Transverse colon (tissue), 4 donors: ENCODE measurements around the gene TGM4. TPM values are rescaled to one million over a fixed set of nuclear protein-coding genes. Genes with fewer than 3 reads are reported as not detected.

ENCODE experiments used
- DNase-seq: peaks from one replicate; pipeline ENCODE4 v3.0.0-alpha.2; 2019
- H3K27ac ChIP-seq, 4 donors: fragments of 200-600 bp; sonication (generic); 2 replicates each; pipeline ENCODE4 v1.5.1; 2016 to 2018; ENCODE audit warnings: inconsistent platforms in 4 of 4
- H3K27me3 ChIP-seq: fragments of 200-600 bp; sonication (generic); 2 replicates; pipeline ENCODE4 v1.5.1; 2017; ENCODE audit warnings: inconsistent platforms
- H3K36me3 ChIP-seq, 4 donors: fragments of 200-600 bp; sonication (generic); 2 replicates each; pipeline ENCODE4 v1.5.1; 2017 to 2019; ENCODE audit warnings: inconsistent platforms in 4 of 4
- H3K4me1 ChIP-seq, 4 donors: fragments of 200-600 bp; sonication (generic); 2 replicates each; pipeline ENCODE4 v1.5.1; 2017 to 2020; ENCODE audit warnings: inconsistent platforms in 4 of 4
- H3K4me3 ChIP-seq, 4 donors: fragments of 200-600 bp; sonication (generic); 1 replicate in 1 of 4; 2 replicates in 3 of 4; pipeline versions ENCODE4 v1.5.1 to v1.6.1; 2017 to 2019; ENCODE audit warnings: inconsistent platforms in 4 of 4
- H3K9me3 ChIP-seq, 2 donors: fragments of 200-600 bp; sonication (generic); 2 replicates each; pipeline ENCODE4 v1.5.1; 2017 to 2019; ENCODE audit warnings: inconsistent platforms in 2 of 2
- CTCF ChIP-seq, 5 experiments: fragments of 200-600 bp in 3 of 5; fragments of 450-650 bp in 2 of 5; sonication (generic) in 3 of 5; IDR thresholded peaks; 1 replicate in 2 of 5; 2 replicates in 3 of 5; pipeline ENCODE4 v1.5.1; 2016 to 2017; ENCODE audit warnings: antibody characterized with exemption in 5 of 5, inconsistent platforms in 3 of 5, mild to moderate bottlenecking in 2 of 5, moderate library complexity in 1 of 5
- EP300 ChIP-seq: sonication (generic); formaldehyde crosslinking; IDR thresholded peaks from one replicate; pipeline ENCODE4 v1.6.1; 2017; ENCODE audit warnings: antibody characterized with exemption, low read depth
- POLR2A ChIP-seq: fragments of 450-650 bp; IDR thresholded peaks from one replicate; pipeline ENCODE4 v1.6.1; 2016; ENCODE audit warnings: antibody characterized with exemption, mild to moderate bottlenecking, moderate library complexity
- POLR2AphosphoS5 ChIP-seq, 3 donors: sonication (generic); formaldehyde crosslinking; IDR thresholded peaks; one replicate each; pipeline ENCODE4 v1.6.1; 2016; ENCODE audit warnings: antibody characterized with exemption in 3 of 3
- WGBS, 2 donors: methylation state at CpG; one replicate each; pipeline ENCODE4 v1.1.5; 2018; ENCODE audit warnings: low coverage in 1 of 2; 5-methylcytosine and 5-hydroxymethylcytosine counted together
- in situ Hi-C, 4 donors: fragments of 200-750 bp; cut with MboI; loops; one replicate each; pipeline versions ENCODE4 v1.15.0 to v1.15.1; 2017; ENCODE audit warnings: low sequenced_read_pairs in 3 of 4, low pct_ligation_motif_present in 1 of 4, low pct_unique_long_range_greater_than_20kb in 1 of 4
- intact Hi-C: fragments of 100-400 bp; cut with DNase I; formaldehyde crosslinking; loops from one replicate; pipeline ENCODE4 v1.15.1; 2023; ENCODE audit warnings: low total_unique reads
- total RNA-seq, 4 donors: library from RNA; depleted of rRNA; stranded (reverse); fragments of >200 nt; gene quantifications; one replicate each; pipeline ENCODE4 v1.1.0, GENCODE V29; 2016

The TGM4 gene
- total RNA-seq, 4 donors from 2014 or later = not detected

DNA sequence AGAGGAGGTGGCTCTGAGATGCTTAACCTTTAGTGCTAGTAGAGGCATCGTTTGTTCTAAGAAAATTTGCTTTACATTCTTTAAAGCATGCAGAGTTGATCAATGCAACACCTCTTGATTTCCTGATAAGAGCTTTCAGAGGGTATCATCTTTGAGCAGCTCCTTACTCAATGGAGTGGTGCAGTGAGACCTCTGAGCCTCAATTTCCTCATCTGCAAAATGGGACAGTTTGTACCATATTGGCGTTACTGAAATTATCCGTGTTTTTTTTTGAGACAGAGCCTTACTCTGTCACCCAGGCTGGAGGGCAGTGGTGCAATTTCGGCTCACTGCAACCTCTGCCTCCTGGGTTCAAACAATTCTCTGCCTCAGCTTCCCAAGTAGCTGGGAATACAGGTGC is 14.3 kb upstream of the TGM4 start:
- Histone ChIP-seq H3K4me1 (peaks cover 7 to 13% (median 8%) of the 10 kb centered on the region in 4 donors), H3K27me3 (no peaks in the 10 kb centered on the region), H3K27ac (no peak overlapping the region), H3K36me3 (no peaks in the 10 kb centered on the region), H3K4me3 (no peak overlapping the region), H3K9me3 (no peaks in the 10 kb centered on the region)
- in situ Hi-C loops = no loop called here
- no peak for DNase-seq
- intact Hi-C loops = loop anchor here (5.0 kb wide), 1 partner anchor 243 kb away; no protein-coding TSS in a partner anchor
- TF ChIP-seq CTCF (IDR thresholded peaks at IDR 0.05) (no peak), EP300 (no peak), POLR2A (no peak), POLR2AphosphoS5 (IDR thresholded peaks at IDR 0.05) (no peak)
- WGBS, 2 donors = 96 to 100% methylated on average over 2 to 4 of the region's 4 CpGs

- Histone ChIP-seq H3K27ac (peak within 1 kb of the TSS; percentile 87 to 95 (median 94)), H3K36me3 (no peaks in the 10 kb centered on the region), H3K4me1 (peaks cover 7 to 13% (median 8%) of the 10 kb centered on the region in 4 donors), H3K9me3 (no peaks in the 10 kb centered on the region), H3K4me3 (peak within 1 kb of the TSS; percentile 47 to 92 (median 86)), H3K27me3 (no peaks in the 10 kb centered on the region)
- TF ChIP-seq POLR2AphosphoS5 (IDR thresholded peaks at IDR 0.05) = peak; percentile 74 to 87 (median 81)
- TF ChIP-seq POLR2A = peak; percentile 80
- TF ChIP-seq EP300 = no peak
- TF ChIP-seq CTCF (IDR thresholded peaks at IDR 0.05) = peak in 4 of 5 experiments; percentile 7 to 20 (median 13)
- WGBS, 2 donors = 3% methylated on average over 53 of the region's 91 CpGs; no CpG with 5 or more reads in 1 of the 2 donors
- DNase-seq = peak; percentile 90
- in situ Hi-C loops = no loop called here
- intact Hi-C loops = loop anchor here (5.0 kb wide), 1 partner anchor 244 kb away; no protein-coding TSS in a partner anchor
These were observed 12.8 kb upstream of the TGM4 start, which contains the start of gene TMEM42 for GRCh38 chr3:44861412-44862225. TMEM42 (plus strand) TSS chr3:44861912; CDS start chr3:44861925, 13 bp downstream.

DNA sequence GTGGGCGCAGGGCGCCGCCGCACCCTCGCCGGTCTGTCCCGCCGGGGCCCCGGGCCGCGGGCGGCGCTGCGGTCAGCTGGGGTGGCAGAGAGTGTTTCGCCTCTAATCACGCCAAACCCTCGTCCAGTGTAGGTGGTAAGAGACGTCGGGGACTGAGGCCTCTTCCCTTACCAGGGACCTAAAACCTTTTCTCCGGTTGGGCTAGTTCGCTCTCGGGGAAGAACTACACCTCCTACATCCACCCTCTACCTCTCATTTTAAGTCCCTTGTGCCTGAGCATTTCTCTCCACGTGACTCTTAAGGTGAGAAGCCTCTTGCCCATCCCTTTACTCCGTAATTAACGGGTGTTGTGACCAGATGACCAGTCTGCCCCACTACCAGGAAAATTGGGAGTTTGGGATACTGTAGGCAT is 12.2 kb upstream of the TGM4 start:
- Histone ChIP-seq H3K27ac (peak overlapping the region; percentile 87 to 95 (median 94)), H3K36me3 (no peaks in the 10 kb centered on the region), H3K4me1 (peaks cover 7 to 13% (median 8%) of the 10 kb centered on the region in 4 donors), H3K4me3 (peak overlapping the region; percentile 47 to 89 (median 70)), H3K9me3 (no peaks in the 10 kb centered on the region), H3K27me3 (no peaks in the 10 kb centered on the region)
- DNase-seq = no peak
- in situ Hi-C loops = no loop called here
- intact Hi-C loops = loop anchor here (5.0 kb wide), 1 partner anchor 245 kb away; no protein-coding TSS in a partner anchor
- TF ChIP-seq EP300 (no peak), CTCF (IDR thresholded peaks at IDR 0.05) (no peak), POLR2AphosphoS5 (IDR thresholded peaks at IDR 0.05) (no peak), POLR2A (no peak)
- WGBS, 2 donors = 0 to 1% methylated on average over 6 to 11 of the region's 25 CpGs

DNA sequence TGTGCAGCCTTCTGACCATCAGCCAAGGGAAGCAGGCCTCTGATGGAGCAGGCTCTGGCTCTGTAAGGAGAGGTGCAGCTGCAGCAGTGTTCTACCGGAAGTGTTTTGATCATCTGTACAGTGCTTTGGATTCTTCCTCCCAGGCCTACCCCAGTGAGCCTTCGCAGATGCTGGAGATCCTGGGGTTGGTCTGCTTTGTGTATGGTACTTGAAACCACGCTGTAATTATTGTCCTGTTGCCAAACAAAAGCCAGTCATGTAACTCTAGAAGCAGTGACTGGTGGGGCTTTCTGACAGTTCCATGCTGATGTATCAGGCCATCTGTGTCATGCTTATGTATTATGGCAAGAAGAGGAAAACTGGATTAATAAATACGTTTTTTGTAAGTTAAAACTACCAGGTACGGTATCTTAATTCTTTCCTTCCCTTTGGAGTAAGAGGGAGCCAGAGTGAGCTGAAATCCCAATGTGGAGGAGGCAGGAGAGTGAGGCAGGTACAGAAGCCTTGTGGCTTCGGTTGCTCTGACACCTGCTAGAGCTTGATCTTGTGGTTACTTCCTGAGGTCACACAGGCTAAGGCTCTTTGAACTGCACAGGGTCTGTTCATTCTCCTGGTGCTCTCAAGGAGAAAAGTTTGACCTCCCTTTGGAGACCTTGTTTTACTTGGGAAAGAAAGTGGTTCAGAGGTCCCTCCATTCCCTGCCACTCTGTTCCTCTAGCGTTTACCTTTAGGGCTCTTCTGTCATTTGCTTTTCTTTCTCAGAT is 9.0 kb upstream of the TGM4 start:
- H3K4me1 ChIP-seq = peaks cover 7 to 13% (median 8%) of the 10 kb centered on the region in 4 donors
- no peaks in the 10 kb centered on the region for H3K36me3 ChIP-seq
- H3K27me3 ChIP-seq = no peaks in the 10 kb centered on the region
- 81 to 90% methylated on average over 4 to 7 of the region's 7 CpGs for WGBS, 2 donors
- TF ChIP-seq EP300 (no peak), POLR2A (no peak), CTCF (IDR thresholded peaks at IDR 0.05) (no peak), POLR2AphosphoS5 (IDR thresholded peaks at IDR 0.05) (no peak)
- no peak overlapping the region for H3K4me3 ChIP-seq
- no peak overlapping the region for H3K27ac ChIP-seq
- no peaks in the 10 kb centered on the region for H3K9me3 ChIP-seq
- DNase-seq = no peak
- in situ Hi-C loops (no loop called here), intact Hi-C loops (no loop called here)
